Activated CD4-positive, alpha-beta T cell treated with anti-CD3 and anti-CD28 coated beads for 1 hour (primary cell): ENCODE results near the gene GABBR2.
"Not testable (repeated sequence)": the region's sequence is repeated elsewhere in the genome, so short reads cannot be mapped to it uniquely, and the experiment has no call there.

Source experiments
- DNase-seq: peaks from one replicate; pipeline ENCODE4 v3.0.0-alpha.2; 2020

GABBR2 gene

DNA sequence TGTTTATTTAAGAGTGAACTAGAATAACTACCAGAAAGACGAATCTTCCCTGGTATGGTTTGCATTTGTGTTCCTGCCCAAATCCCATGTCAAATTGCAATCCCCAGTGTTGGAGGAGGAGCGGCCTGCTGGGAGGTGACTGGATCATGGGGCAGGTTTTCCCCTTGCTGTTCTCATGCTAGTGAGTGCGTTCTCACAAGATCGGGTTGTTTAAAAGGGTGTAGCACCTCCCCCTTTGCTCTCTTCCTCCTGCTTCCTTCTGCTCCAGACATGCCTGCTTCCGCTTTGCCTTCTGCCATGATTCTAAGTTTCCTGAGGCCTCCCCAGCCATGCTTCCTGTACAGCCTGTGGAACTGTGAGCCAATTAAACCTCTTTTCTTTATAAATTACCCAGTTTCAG, 242.9 kb downstream of the GABBR2 start:
- no peak for DNase-seq

DNA sequence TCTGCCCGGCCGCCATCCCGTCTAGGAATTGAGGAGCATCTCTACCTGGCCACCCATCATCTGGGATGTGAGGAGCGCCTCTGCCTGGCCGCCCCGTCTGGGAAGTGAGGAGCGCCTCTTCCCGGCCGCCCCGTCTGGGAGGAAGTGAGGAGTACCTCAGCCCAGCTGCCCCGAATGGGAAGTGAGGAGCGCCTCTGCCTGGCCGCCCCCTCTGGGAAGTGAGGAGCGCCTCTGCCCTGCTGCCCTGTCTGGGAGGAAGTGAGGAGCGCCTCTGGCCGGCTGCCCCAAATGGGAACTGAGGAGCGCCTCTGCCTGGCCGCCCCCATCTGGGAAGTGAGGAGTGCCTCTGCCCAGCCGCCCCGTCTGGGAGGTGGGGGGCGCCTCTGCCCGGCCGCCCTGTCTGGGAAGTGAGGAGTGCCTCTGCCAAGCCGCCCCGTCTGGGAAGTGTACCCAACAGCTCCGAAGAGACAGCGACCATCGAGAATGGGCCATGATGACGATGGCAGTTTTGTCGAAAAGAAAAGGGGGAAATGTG, 244.5 kb downstream of the GABBR2 start:
- not testable (repeated sequence) for DNase-seq

DNA sequence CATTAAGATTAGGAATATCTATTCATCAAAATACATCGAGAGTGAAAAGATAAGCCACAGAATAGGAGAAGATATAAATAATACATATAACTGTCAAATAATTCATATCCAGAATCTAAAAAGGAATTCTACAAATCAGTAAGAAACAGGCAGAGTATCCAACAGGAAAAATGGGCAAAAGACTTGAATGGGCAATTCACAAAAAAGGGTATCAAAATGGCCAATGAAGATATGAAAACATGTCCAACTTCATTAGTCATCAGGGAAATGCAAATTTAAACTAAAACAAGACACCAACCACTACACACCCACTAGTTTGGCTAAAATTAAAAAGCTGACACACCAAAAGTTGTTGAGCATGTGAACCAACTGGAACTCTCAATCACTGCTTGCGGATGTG, 246.4 kb downstream of the GABBR2 start:
- no peak for DNase-seq

DNA sequence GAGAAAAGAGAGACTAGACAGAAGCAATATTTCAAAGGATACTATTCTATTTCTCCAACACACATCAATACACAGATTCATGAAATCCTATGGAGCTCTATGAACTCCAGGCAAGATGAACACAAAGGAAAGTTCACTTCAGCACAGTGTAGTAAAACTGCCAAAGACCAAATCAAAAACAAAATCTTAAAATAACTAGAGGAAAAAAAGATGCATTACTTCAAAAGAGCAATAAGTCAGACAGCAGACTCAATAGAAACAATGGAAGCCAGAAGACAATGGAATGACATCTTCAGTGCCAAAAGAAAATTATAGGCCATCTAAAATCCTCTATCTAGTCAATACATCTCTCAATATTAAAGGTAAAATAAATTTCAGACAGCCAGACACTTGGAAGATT, 248.0 kb downstream of the GABBR2 start:
- DNase-seq: no peak

DNA sequence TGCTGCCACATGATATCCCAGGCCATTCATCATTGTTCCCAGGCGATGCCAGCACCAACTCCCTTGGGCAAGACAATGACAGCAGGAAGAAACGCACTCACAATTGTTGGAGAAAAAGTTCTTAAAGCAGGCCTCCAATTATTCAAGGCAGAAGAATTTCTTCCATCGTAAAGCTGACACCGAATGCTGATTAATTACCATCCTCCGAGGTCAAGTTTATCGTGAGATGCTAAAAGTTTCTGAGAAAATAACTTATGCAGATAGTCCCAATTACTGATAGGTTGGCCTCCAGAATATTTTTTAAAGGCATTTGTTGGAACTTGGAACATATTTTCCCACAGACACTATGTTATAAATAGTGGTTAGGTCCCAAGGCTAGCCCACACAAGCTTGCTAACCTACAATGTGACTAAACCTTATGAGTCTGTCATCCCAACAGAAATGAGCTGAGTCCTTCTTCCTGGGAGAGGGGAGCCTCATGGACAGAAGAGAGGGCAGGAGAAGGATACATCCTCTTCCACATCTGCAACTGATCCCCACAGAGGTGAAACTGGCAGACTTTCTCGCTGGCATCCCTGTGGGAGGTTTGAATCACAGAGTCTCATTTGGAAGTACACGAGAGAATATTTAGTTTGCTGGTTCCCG, 250.9 kb downstream of the GABBR2 start:
- DNase-seq: no peak

DNA sequence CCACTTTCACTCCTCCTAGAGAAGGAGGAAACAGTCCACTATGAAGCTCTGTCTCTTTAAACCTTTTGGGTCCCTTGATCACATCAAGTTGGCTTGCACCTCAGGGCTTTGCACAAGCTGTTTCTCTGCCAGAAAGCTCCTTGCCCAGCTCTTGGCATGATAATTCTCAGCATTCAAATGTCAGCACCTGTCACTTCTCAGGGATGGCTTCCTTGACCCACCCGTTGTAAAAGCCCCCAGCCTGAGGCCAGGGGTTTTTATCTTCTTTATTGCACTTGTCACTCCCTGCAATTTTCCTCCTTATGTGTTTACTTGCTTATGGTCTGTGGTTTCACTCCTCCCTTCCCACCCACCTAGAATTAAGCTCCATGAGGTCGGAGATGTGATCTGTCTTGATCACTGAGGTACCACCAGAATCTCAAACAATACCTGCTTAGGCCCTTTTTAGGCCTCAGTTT, 252.6 kb downstream of the GABBR2 start:
- no peak for DNase-seq

DNA sequence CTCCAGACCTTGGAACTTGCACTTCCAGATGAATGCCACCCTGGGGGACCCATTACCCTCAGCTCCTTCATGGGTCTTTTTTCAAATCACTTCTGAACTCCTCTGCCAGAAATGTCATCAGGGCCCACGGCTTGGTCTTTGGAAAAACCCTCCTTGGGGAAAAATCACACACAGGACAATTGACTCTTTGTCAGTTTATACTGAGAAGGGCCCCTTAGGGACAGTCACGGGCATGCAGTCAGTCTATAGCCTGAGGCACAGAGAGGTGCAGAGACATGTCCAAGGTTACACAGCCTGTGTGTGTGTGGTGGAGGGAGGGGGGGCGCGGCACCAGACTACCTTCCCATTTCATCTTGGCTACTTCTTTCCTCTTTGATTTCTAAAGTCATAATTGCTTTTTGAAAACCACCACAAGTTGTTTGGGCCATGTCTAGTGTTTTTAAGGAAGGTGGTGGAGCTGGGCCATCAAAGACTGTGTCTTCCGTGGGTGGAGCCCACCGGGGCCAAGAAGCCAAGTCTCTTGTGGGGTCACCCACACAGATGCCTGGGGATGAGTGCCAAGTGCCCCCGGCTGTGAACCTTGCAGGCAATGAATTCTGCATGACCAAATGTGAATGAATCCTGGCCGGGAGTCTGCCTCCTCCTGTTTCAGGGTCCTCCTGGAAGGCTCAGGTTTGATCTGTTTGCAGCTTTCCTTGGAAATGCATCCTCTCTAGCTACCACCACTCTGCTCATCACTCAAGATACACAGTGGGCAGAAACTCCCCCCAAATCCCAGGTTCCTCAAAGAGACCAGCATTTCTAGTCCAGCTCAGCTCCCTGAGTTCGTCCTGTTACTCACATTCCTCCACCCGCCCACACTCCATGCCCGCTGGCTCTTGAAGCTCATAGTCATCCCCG, 253.2 kb downstream of the GABBR2 start:
- DNase-seq: no peak

DNA sequence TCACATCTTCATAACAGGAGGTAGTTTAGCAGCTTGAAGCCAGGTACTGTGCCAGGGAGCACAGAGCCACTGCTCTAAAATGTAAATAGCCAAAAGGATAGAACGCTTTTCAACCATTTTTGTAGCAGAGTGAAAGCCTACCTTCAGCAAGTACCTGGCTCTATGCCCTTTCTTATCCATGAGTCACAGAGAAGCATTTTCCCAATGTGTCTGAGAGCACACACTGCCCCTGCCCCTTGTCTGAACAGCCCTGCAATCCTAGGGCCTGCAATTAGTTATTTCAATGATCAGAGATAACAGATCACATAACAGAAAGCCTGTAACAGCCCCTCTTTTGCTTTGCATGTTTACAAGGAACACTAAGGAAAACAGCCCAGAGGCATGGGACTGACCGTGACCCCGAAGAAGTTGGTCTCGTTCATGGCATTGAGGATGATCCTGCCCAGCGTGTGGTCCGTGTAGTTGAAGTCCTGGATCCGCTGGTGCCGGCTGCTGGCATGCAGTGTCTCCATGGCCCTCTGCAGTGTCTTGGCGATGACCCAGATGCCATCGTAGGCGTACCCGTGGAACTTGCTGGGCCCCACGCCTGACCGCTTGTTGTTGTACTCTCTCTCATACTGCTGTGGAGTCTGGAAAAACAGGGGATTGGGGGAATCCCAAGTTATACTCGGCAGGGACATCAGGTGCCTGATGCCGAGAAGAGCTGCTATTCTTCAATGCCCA, 255.0 kb downstream of the GABBR2 start:
- DNase-seq: no peak

DNA sequence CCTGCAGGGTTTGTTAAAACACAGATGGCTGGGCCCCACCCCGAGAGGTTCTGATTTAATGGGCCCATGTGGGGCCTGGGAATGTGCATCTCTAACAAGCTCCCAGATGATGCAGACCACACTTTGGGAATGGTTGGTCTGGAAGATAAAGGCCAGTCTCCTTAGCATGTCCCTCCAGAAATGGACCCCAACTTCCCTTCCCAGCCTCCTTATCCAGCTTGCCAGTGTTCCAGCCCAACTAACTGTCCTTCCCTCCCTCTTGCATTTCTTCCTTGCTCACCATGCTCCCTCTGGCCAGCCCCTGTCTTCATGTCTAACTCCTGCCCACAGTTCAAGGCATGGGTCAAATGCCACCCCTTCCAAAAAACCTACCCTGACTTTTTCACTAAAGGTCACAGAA, 257.2 kb downstream of the GABBR2 start:
- DNase-seq: no peak

DNA sequence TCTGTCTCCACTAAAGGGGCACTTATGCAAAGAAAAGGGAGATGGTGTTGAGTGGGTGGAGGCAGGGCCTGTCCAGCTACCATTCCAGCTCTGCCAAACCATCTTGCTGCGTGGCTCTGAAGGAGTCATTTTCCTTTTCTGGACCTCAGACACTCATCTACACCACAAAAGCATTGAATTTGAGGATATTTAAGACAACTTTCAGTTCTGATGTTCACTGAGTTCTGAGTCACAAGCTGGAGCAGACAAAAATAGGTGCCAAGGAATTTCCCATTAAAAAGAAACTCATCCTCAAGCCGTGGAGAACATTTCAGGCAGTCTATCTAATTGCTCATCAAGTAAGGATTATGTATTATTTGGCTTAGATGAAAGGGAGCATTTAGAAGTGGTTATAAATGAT, 258.2 kb downstream of the GABBR2 start:
- DNase-seq: no peak

DNA sequence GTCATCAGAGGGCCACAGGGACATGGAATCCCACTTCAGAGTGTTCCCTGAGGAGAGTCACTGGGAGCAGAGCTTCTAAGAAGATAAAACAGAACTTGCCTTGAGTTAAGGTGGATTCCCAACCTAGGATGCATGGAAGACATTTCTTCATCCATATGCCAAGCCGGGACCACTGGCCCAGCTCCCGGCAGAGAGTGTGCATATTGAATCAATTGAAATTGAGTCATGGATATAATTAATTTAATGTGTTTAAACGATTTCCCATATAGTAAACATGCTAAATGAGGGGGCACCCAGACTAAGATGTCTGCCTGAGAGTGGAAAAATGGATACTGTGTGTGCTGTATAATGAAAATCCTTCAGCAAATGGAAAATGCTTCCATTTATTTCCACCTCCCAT, 258.9 kb downstream of the GABBR2 start:
- DNase-seq: no peak

DNA sequence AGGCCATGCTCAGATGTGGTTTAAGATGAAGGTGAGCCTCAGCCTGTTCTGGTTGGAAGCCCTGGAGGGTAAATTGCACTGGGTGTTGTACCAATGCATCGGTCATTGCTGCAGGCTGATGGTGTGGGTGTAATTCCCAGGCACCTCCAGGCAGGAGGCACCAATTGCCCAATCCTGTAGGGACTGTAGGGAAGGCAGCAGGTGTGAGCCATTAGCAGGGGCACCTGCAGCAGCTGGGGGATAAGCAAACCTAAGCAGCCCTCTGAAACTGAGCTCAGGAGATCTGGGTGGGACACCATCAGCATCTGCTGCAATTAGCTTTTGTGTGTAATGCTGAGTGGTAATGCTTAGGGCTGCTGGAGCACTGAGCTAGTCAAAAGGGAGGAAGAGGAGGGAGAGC, 263.2 kb downstream of the GABBR2 start:
- no peak for DNase-seq

DNA sequence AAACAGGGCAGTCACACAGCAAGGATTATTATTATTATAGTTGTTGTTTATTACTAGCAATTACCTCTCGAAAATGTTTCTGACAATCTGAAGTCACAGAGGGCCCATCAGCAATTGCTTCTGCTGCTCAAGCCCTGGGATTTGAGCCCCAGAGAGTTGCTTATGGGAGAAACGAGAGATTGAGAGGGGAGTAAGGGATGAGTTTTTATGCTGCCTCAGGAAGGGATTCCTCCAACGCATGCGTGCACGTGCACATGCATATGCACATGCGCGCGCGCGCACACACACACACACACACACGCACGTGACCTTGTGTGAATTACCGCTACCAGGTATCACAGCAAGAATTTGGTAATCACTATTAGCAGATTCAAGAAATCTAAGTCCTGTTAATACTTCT, 264.1 kb downstream of the GABBR2 start:
- DNase-seq: no peak

DNA sequence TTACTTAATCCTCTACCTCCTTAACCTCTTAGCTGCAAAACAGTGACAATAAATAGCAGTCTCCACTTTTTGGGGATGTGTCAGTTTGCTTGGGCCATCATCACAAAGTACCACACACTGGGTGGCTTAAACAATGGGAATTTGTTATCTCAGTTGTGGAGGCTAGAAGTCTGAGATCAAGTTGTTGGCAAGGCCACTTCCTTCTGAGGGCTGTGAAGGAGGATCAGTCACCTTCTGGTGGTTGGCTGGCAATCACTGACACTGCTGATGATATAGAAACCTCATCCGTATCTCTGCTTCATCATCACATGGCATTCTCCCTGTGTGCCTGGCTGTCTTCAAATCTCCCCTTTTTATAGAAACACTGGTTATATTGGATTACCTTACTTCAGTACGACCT, 266.2 kb downstream of the GABBR2 start:
- no peak for DNase-seq

DNA sequence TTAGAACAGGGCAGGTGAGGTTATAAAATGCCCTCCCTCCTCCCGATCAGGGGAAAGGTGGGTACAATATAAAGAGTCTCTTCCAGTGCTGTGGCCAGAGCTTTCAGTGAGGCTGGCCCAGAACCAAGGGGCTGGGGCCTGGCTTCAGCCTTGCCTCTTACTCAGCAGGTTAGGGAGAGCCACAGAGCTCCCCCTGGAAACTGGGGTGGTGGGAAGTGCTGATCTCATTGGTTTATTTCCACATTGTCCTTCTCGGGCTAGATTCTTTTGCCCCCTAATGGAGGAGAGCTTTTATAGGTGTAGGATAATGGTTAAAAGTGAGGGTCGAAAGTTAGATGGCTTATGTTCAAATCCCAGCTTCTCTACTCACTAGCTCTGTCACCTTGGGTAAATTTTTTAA, 266.6 kb downstream of the GABBR2 start:
- no peak for DNase-seq

DNA sequence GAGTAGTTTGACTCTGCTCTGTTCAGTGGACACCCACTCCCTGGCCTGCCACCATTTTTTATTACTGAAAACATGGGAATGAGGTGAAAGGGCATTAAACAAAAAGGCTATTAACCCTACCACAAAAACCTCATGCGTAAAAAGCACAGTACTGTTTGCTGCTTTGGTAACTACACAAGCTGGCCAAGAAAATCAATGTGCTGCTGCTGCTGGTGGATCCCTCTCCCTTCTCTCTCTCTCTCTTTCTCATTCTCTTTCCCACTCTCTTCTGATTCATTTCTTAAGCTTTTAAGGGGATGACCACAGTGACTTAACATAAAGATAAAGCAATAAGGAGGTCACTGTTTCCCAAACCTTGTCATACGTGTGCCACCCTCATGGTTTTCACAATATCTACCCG, 270.1 kb downstream of the GABBR2 start:
- DNase-seq: no peak

DNA sequence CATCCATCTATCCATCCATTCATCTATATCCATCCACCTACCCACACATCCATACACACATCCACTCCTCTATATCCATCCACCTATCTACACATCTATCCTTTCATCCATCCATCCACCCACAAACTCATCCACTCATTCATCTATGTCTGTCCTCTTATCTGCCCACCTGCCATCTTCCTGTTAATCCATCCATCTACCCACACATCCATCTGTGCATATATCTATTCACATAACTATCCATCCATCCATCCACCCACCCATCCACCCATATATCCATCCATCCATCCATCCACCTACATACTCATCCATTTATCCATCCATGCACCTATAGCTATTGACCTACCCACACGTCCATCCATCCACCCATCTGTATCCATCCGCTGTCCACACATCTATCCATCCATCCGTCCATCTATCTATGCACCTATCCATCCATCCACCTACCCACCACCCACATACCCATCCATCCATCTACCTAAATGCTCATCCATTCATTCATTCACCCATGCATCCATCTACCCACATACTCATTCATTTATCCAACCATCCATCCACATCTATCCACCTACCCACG, 271.2 kb downstream of the GABBR2 start:
- DNase-seq: no peak

DNA sequence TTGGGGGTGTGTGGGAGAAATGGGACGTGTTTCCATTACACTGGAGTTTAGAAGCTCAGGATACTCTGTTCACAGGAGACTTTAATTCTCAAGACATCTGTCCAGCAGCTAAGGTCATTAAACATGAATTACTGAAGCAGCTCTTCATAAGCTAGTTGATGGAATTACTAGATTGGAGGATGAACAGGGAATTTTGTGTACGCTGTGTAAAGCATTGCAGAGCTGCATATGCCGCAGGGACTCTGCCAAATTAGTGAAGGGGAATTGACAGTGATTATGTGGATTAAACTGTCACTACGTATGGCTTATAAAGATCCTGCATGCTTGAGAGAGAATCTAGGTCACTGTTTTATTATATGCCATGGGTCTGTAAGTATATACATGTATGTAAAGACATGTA, 275.8 kb downstream of the GABBR2 start:
- DNase-seq: no peak

DNA sequence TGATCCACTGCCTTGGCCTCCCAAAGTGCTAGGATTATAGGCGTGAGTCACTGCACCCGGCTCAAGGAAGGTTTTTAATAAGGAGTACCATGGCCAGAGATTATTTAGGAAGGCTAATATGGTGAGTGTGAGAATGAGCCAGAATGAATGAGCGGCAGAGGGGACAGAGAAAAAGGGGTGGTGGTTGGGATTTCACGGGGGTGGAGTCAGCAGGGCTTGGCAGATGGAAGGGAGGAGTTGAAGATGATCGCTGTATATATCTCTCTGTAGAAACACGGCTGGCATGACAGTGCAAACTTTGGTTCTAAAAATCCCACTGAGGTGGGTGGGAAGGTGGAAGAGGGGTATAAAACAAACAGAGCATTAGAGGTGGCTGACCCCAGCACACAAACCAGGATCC, 276.6 kb downstream of the GABBR2 start:
- DNase-seq: no peak

DNA sequence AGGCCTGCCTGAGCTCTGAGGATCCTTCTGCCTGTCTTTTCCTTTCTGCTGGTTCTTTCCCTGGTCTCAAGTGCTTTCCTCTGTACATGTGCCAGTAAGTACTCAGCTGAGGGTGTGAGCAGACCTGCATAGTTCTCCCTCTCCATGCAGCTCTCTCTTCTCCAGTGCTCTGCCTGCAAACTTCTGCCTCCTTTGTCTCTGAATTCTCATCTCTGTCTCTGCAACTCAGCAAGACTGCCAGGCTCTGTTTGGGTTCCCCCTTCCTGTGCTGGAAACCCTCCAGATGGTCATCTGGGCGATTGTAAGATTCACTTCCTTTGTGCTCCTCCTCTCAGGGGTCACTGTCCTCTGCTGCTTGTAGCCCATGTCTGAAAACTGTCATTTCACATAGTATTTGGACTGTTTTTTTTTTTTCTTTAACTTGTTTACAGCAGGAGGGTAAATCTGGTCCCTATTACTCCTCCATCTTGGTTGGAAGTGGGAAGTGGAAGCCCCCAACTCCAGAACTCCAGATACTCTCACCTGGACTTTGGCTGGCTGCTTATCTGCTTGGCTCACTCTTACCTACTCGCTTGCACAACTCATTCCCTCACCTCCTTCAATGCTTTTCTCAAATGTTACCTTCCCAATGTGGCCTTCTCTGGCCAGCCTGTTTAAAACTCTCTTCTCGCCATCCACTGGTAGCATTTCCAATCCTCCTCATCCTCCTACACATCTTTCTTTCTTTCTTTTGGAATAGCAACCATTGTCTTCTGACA, 278.0 kb downstream of the GABBR2 start:
- DNase-seq: no peak

DNA sequence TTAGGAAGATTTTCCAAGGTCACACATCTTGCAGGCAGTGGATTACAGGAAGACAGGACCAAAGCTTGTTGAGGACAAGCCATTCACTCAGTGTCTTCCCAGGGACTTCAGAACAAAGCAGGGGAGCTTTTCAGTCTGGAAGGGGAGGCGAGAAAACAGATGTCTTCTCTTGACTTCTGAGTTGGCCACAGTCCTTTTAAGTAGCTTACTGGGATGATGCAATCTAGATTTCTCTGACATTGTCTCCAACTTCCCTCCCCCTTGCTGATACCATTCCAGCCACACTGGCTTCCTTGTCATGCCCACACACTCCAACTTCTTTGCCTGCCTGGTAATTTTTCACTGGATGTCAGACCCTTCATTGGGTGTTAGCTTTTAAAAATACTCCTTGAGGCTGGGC, 279.1 kb downstream of the GABBR2 start:
- DNase-seq: no peak

DNA sequence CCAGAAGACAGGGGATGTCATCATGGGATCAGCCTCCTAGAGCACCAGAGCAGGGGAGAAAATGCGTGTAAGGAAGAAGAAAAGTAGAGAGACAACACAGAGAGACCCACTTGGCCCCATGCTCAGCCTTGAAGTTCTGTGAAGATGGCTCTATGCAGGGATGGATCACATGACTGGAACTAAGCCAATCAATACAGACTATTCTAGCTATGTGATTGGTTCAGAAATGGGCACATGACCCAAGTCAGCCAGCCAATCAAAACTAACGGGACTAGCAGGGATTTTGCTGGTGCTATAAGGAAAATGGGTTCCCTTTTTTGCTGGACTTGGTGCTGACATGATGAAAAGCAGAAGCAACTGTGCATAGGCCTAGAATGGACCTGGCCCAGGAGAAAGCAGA, 280.3 kb downstream of the GABBR2 start:
- no peak for DNase-seq
